SH-SY5Y (cell line): ENCODE measurements around the gene ZBED3.

Experiments
- GATA2 ChIP-seq: IDR thresholded peaks from 2 replicates; pipeline ENCODE4 v1.6.1; 2011; ENCODE audit warnings: mild to moderate bottlenecking, low read depth, low read length
- GATA3 ChIP-seq: IDR thresholded peaks from 2 replicates; pipeline ENCODE4 v1.6.1; 2011; ENCODE audit warnings: low read depth, mild to moderate bottlenecking, low read length, moderate library complexity

DNA sequence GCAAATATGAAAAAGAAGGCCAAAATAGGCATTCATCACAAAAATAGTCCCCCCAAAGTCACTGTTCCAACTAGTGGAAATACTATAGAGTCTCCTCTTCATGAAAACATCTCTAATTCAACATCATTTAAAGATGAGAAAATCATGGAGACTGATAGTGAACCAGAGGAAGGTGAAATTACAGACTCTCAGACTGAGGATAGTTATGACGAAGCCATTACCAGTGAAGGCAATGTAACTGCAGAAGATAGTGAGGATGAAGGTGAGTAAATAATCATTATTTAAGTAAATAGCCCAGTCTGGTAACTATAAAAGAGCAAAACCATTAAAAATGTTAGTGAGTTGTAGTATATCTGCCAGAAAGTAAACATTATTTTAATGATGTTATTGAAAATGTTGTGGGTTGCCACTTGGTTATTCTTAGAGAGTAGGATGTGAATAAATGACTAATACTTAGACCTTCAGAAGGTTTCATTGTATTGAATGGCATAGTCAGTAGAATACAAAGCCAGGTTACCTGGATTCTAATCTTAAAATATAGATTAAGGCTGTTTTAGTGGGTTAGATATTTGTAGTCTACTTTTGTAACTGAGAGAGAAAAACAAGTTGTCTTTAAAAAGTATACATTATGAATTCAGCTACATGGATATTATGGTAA, 40.5 kb downstream of the ZBED3 start:
- TF ChIP-seq GATA2 (no peak), GATA3 (no peak)
